Activated CD8-positive, alpha-beta memory T cell treated with anti-CD3 and anti-CD28 coated beads for 4 hours (primary cell): Measurements from ENCODE around the gene ELMO1.

ENCODE experiments used
- DNase-seq, 2 donors: peaks; one replicate each; pipeline ENCODE4 v3.0.0-alpha.2; 2020; ENCODE audit warnings: low read depth in 2 of 2

ELMO1 gene

GRCh38 chr7:37065779-37066271 lies 382.8 kb downstream of the ELMO1 start:
- no peak for DNase-seq

GRCh38 chr7:37062560-37062859 lies 386.2 kb downstream of the ELMO1 start:
- no peak for DNase-seq

GRCh38 chr7:37061849-37062559 lies 386.7 kb downstream of the ELMO1 start:
- no peak for DNase-seq

GRCh38 chr7:37056234-37056912 lies 392.3 kb downstream of the ELMO1 start:
- no peak for DNase-seq

- DNase-seq, result no peak
Measured at GRCh38 chr7:37054624-37055241, 393.9 kb downstream of the ELMO1 start.

GRCh38 chr7:37052705-37053104 lies 396.0 kb downstream of the ELMO1 start:
- no peak for DNase-seq

GRCh38 chr7:37050801-37051200 lies 397.9 kb downstream of the ELMO1 start:
- DNase-seq, result no peak

GRCh38 chr7:37048674-37049073 lies 400.0 kb downstream of the ELMO1 start:
- no peak for DNase-seq

- no peak for DNase-seq
Measured at GRCh38 chr7:37047260-37047659, 401.4 kb downstream of the ELMO1 start.

- DNase-seq, result no peak
Measured at GRCh38 chr7:37046531-37047079, 402.1 kb downstream of the ELMO1 start.

- no peak for DNase-seq
Measured at GRCh38 chr7:37045681-37046179, 402.9 kb downstream of the ELMO1 start.

- DNase-seq, result no peak
Measured at GRCh38 chr7:37041461-37041860, 407.2 kb downstream of the ELMO1 start.

- no peak for DNase-seq
Measured at GRCh38 chr7:37040330-37040729, 408.3 kb downstream of the ELMO1 start.

- DNase-seq, result no peak
Measured at GRCh38 chr7:37039131-37039749, 409.4 kb downstream of the ELMO1 start.

- no peak for DNase-seq
Measured at GRCh38 chr7:37038706-37039105, 410.0 kb downstream of the ELMO1 start.

GRCh38 chr7:37037286-37037685 lies 411.4 kb downstream of the ELMO1 start:
- DNase-seq, result no peak

- DNase-seq, result no peak
Measured at GRCh38 chr7:37035631-37036030, 413.0 kb downstream of the ELMO1 start.

- no peak for DNase-seq
Measured at GRCh38 chr7:37033141-37033540, 415.5 kb downstream of the ELMO1 start.

GRCh38 chr7:37032258-37032601 lies 416.4 kb downstream of the ELMO1 start:
- DNase-seq, result no peak

GRCh38 chr7:37031571-37032257 lies 416.9 kb downstream of the ELMO1 start:
- DNase-seq, result peak; percentile 7 to 8

- no peak for DNase-seq
Measured at GRCh38 chr7:37028909-37029440, 419.7 kb downstream of the ELMO1 start.
